GM19238 (cell line): Measurements from ENCODE around the gene ZFP28.

Experiments
- DNase-seq: peaks from one replicate; pipeline ENCODE4 v3.0.0; 2011; ENCODE audit warnings: low spot score; ENCODE audit not compliant: insufficient read length

ZFP28 gene

DNA sequence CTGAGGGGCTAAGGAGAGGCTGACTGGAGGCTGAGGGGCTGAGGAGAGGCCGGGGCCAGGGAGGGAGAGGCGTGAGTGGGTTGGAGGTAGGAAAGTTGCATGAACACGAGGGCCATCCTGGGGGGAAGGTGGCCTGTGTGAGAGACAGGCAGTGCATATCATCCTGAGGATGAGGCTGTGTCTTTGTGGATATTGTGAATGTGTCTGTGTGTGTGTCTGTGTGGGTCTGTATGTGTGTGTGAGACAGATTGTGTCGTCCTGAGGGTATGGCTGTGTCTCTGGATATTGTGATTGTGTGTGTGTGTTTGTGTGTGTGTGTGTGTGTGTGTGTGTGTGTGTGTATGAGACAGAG is 56.8 kb downstream of the ZFP28 start:
- no peak for DNase-seq

DNA sequence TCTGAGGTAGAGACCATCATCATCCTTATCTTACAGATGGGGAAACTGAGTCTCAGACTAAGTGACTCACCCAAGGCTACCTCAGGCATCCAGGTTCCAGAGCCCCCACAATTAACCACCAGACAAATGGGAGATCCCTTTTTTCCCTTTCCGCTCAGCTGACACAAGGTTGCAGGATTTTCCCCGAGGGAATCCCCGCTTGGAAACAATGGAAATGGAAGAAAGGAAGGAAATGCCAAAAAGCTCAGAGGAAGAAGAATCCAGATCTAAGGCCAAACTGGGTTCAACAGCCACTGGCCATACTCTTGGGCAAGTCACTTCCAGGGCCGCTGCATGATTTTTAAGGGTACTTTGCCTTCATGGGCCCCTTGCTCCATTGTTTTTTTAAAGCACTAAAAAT is 57.9 kb downstream of the ZFP28 start:
- no peak for DNase-seq

DNA sequence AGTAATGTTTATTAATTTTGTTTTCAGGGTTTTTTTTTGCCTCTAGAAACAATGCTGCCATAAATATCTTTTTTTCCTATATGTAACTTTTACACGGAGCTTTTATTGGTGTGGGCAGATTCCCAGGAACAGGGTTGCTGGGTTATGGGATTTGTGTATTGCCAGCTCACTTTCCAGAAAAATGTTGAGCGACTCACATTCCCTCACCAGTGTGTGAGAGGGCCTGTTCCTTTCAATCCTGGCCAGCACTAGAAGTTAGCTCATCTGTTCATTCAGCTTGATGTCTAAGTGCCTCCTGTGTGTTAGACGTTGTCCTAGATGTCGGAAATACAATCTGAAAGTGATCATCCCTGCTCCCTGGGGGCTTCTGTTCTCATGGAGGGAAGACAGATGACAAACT is 58.9 kb downstream of the ZFP28 start:
- DNase-seq = no peak

DNA sequence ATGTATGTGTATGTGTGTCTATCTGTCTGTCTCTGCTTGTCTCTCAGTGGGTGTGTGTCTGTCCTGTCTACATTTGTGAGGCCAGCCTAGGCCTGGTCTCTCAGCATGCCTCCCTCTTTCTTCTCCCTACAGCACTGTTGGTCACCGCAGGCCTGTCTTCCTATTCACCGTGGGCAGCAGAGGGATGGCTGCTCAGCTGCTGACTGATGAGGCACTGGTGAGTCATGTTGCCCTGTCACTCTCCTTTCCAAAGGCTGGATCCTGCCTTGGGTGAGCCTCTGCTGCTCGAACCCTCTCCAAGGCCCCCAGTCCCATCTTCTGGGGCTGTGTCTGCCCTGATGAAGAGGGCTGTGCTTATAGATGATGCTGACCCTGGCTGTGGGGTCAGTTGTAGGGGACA is 62.6 kb downstream of the ZFP28 start:
- no peak for DNase-seq

DNA sequence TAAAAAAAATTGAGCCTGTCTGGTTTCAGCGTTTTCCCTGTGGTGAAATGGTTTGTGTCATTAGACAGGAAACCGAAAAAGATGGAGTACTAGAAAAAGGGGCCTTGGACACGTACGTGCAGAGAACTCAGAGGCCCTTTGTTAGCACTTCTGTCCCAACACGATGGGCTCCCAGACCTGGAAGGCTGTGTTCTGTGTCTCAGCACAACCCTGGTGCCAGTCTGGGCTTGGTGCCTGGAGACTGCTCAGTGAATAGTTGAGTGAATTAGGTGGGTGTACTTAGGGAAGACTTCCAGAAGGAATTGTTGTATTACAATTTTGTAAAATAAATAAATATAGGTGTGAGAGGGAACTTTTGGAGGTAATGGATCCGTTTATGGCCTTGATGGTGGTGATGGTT is 65.1 kb downstream of the ZFP28 start:
- no peak for DNase-seq
